HG03342 (cell line): ENCODE results near the gene DPEP1.
"Not testable (repeated sequence)": the region's sequence is repeated elsewhere in the genome, so short reads cannot be mapped to it uniquely, and the experiment has no call there.

Experiments used
- ATAC-seq: cut with Tn5 transposase; IDR thresholded peaks from one replicate; pipeline ENCODE4 v1.9.1; 2021; ENCODE audit warnings: mild to moderate bottlenecking, moderate library complexity; ENCODE audit not compliant: unreplicated experiment

DPEP1 gene

GRCh38 chr16:89618109-89618998, 4.9 kb downstream of the DPEP1 start:
- no peak for ATAC-seq

GRCh38 chr16:89619840-89620239, 6.4 kb downstream of the DPEP1 start:
- ATAC-seq, result no peak

GRCh38 chr16:89620406-89620841, 7.0 kb downstream of the DPEP1 start:
- ATAC-seq, result no peak

- ATAC-seq, result no peak
Measured at GRCh38 chr16:89621136-89621697, 7.8 kb downstream of the DPEP1 start.

GRCh38 chr16:89621698-89622409, 8.4 kb downstream of the DPEP1 start:
- ATAC-seq, result no peak

GRCh38 chr16:89623511-89624261, 10.2 kb downstream of the DPEP1 start:
- no peak for ATAC-seq

GRCh38 chr16:89624777-89625761, 11.6 kb downstream of the DPEP1 start:
- no peak for ATAC-seq

GRCh38 chr16:89629827-89630610, 16.6 kb downstream of the DPEP1 start:
- no peak for ATAC-seq

- no peak for ATAC-seq
Measured at GRCh38 chr16:89633064-89633631, 19.7 kb downstream of the DPEP1 start.

- ATAC-seq, result not testable (repeated sequence)
Measured at GRCh38 chr16:89634463-89635385, 21.3 kb downstream of the DPEP1 start.

GRCh38 chr16:89636663-89637062, 23.2 kb downstream of the DPEP1 start:
- ATAC-seq, result no peak

GRCh38 chr16:89637379-89637778, 23.9 kb downstream of the DPEP1 start:
- ATAC-seq, result no peak

GRCh38 chr16:89638455-89638854, 25.0 kb downstream of the DPEP1 start:
- ATAC-seq, result no peak

GRCh38 chr16:89639385-89639784, 25.9 kb downstream of the DPEP1 start:
- no peak for ATAC-seq

- no peak for ATAC-seq
Measured at GRCh38 chr16:89641458-89642119, 28.1 kb downstream of the DPEP1 start.

GRCh38 chr16:89642574-89642973, 29.1 kb downstream of the DPEP1 start:
- ATAC-seq, result no peak

GRCh38 chr16:89643769-89644300, 30.4 kb downstream of the DPEP1 start:
- no peak for ATAC-seq
